ENCODE measurements around the gene HNRNPA3. TPM values are rescaled to one million over a fixed set of nuclear protein-coding genes. Genes with fewer than 3 reads are reported as not detected.
"Not testable (repeated sequence)": the region's sequence is repeated elsewhere in the genome, so short reads cannot be mapped to it uniquely, and the experiment has no call there.

The HNRNPA3 gene
- total RNA-seq, 1 donor from 2014 or later: 47.5 TPM

- no peak for TF ChIP-seq CTCF (IDR thresholded peaks at IDR 0.05; ENCODE audit: insufficient read depth, low read length, poor library complexity, severe bottlenecking)
- no peaks in the 10 kb centered on the region for H3K27me3 ChIP-seq (ENCODE audit: control insufficient read depth, insufficient read depth, low read length)
- no peak for DNase-seq (ENCODE audit: low read depth)
- H3K36me3 ChIP-seq (ENCODE audit: control insufficient read depth, insufficient read depth, low read length): no peaks in the 10 kb centered on the region
- no peak overlapping the region for H3K4me3 ChIP-seq (ENCODE audit: low read depth, low read length)
Measured at GRCh38 chr2:177178797-177179196, 33.8 kb upstream of the HNRNPA3 start.

- no peak for TF ChIP-seq CTCF (IDR thresholded peaks at IDR 0.05; ENCODE audit: insufficient read depth, low read length, poor library complexity, severe bottlenecking)
- no peaks in the 10 kb centered on the region for H3K36me3 ChIP-seq (ENCODE audit: control insufficient read depth, insufficient read depth, low read length)
- no peak overlapping the region for H3K4me3 ChIP-seq (ENCODE audit: low read depth, low read length)
- no peaks in the 10 kb centered on the region for H3K27me3 ChIP-seq (ENCODE audit: control insufficient read depth, insufficient read depth, low read length)
- no peak for DNase-seq (ENCODE audit: low read depth)
Measured at GRCh38 chr2:177179227-177179626, 33.4 kb upstream of the HNRNPA3 start.

GRCh38 chr2:177179671-177180070 lies 32.9 kb upstream of the HNRNPA3 start:
- H3K4me3 ChIP-seq (ENCODE audit: low read depth, low read length); H3K27me3 ChIP-seq (ENCODE audit: control insufficient read depth, insufficient read depth, low read length); DNase-seq (ENCODE audit: low read depth); H3K36me3 ChIP-seq (ENCODE audit: control insufficient read depth, insufficient read depth, low read length): not testable (repeated sequence)

GRCh38 chr2:177180269-177181000 lies 32.2 kb upstream of the HNRNPA3 start:
- Histone ChIP-seq H3K27me3 (ENCODE audit: control insufficient read depth, insufficient read depth, low read length) (no peaks in the 10 kb centered on the region), H3K36me3 (ENCODE audit: control insufficient read depth, insufficient read depth, low read length) (no peaks in the 10 kb centered on the region), H3K4me3 (ENCODE audit: low read depth, low read length) (no peak overlapping the region)
- DNase-seq (ENCODE audit: low read depth): no peak
- no peak for TF ChIP-seq CTCF (IDR thresholded peaks at IDR 0.05; ENCODE audit: insufficient read depth, low read length, poor library complexity, severe bottlenecking)

- DNase-seq (ENCODE audit: low read depth): no peak
- no peak for TF ChIP-seq CTCF (IDR thresholded peaks at IDR 0.05; ENCODE audit: insufficient read depth, low read length, poor library complexity, severe bottlenecking)
- no peaks in the 10 kb centered on the region for H3K36me3 ChIP-seq (ENCODE audit: control insufficient read depth, insufficient read depth, low read length)
- H3K27me3 ChIP-seq (ENCODE audit: control insufficient read depth, insufficient read depth, low read length): no peaks in the 10 kb centered on the region
- no peak overlapping the region for H3K4me3 ChIP-seq (ENCODE audit: low read depth, low read length)
Measured at GRCh38 chr2:177183860-177184259, 28.7 kb upstream of the HNRNPA3 start.

- no peaks in the 10 kb centered on the region for H3K27me3 ChIP-seq (ENCODE audit: control insufficient read depth, insufficient read depth, low read length)
- H3K36me3 ChIP-seq (ENCODE audit: control insufficient read depth, insufficient read depth, low read length): no peaks in the 10 kb centered on the region
- no peak overlapping the region for H3K4me3 ChIP-seq (ENCODE audit: low read depth, low read length)
- DNase-seq (ENCODE audit: low read depth): no peak
- no peak for TF ChIP-seq CTCF (IDR thresholded peaks at IDR 0.05; ENCODE audit: insufficient read depth, low read length, poor library complexity, severe bottlenecking)
Measured at GRCh38 chr2:177184606-177185005, 28.0 kb upstream of the HNRNPA3 start.

GRCh38 chr2:177186038-177186437 lies 26.6 kb upstream of the HNRNPA3 start:
- H3K4me3 ChIP-seq (ENCODE audit: low read depth, low read length); DNase-seq (ENCODE audit: low read depth); H3K27me3 ChIP-seq (ENCODE audit: control insufficient read depth, insufficient read depth, low read length); H3K36me3 ChIP-seq (ENCODE audit: control insufficient read depth, insufficient read depth, low read length): not testable (repeated sequence)

Measured in kidney epithelial cell (primary cell).